Stimulated activated CD8-positive, alpha-beta memory T cell treated with anti-CD3 and anti-CD28 coated beads, Interleukin-15, amount 100 ng/mL, for 4 hours (primary cell): ENCODE measurements around the gene GMDS.
"Not testable (repeated sequence)": the region's sequence is repeated elsewhere in the genome, so short reads cannot be mapped to it uniquely, and the experiment has no call there.

Experiments
- DNase-seq, 2 donors: peaks; one replicate each; pipeline ENCODE4 v3.0.0-alpha.2; 2020; ENCODE audit warnings: low read depth in 2 of 2

GMDS gene

DNA sequence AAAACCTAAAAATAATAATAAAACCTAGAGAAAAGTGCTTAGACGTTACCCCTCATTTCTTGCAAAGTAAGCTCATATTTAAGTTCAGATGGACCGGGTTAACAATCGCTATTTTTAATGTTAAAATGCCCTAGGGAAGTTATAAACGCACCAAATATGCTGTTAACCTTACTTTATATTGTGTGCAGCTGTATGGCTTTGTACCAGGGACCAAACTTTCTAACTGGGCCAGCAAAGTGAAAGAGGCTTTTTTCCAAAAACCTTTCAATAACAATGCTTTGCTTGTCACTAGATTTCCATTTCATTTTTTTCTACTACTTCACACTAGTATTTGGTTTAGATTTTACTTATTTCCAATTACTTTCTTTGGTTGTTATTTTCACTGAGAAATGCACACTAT lies 387.2 kb downstream of the GMDS start:
- DNase-seq: no peak

- DNase-seq: no peak
These were observed 389.0 kb downstream of the GMDS start for GRCh38 chr6:1856381-1856780.

DNA sequence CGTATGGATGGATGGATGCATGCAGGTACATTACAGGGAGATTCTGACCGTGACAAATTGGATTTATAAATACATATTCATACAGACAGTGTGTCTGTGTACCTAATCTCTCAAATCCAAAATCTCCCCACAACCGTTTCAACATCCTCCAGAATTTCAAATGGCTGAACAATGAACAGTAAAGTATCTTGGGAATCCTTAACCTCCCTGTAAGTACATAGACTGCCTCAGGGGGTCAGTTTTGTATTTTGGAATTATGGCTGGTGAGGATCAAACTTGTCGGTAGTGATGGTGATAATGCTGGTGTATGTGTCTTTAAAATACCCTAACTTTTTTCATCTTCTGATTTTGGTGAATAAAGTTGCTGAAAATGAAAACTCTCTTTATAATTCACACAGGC lies 389.5 kb downstream of the GMDS start:
- DNase-seq: no peak

DNA sequence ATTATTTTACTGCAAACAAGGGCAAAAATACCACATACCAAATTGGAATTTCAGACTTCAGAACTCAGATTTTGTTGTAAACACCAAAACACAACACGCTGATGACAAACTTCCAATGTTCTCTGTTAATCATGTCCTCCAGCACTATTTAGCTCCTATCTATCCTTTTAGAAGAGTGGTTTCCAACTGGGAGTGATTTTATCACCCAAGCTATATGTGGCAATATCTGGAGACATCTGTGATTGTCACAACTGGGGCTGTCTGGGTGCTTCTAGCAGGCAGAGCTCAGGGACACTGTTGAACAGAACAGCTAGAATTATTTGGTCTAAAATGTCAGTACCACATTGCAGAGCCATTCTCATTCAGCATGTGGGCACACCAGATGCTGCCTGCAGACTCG lies 391.1 kb downstream of the GMDS start:
- no peak for DNase-seq

- no peak for DNase-seq
These were observed 391.6 kb downstream of the GMDS start for GRCh38 chr6:1853761-1854160.

DNA sequence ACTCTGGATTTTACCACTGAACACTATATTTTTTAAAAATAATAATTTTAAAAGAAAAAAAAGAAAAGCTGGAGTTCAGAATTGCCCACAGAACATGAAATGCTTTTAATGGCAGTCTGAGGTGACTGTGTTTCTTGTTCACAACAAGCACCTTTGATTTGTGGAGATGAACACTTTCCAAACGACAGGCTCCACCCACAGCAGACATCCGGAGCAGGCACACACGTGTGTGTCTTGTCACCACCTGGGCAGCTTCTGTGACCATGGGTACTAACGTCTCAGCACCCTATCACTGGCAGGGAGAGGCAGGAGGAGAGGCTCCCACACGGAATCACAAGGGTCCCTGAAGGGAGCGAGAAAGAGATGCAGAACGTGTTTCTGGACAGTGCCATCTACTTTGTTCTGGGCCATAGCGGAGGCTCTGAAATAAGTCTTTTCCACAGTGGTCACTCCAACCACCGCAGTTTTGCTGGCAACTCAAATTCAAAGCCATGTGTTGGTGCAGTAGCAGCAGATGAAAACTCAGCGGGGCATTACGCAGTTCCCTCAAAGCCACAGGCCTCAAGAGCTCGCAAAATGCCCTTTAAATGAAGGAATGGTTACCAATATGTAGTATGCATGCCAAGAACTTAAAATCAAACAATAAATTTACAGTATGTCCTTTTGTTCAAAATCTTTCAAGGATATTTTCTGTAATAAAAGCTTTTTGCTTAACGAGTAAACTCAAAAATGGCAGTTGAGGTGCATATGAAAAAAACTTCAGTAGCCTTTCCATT lies 393.5 kb downstream of the GMDS start:
- DNase-seq: no peak

- DNase-seq: no peak
These were observed 394.6 kb downstream of the GMDS start for GRCh38 chr6:1850840-1851157.

- no peak for DNase-seq
These were observed 395.1 kb downstream of the GMDS start for GRCh38 chr6:1850121-1850839.

GRCh38 chr6:1849691-1850090 lies 395.7 kb downstream of the GMDS start:
- DNase-seq: no peak

- DNase-seq: no peak
These were observed 396.7 kb downstream of the GMDS start for GRCh38 chr6:1848752-1849151.

GRCh38 chr6:1846611-1847010 lies 398.8 kb downstream of the GMDS start:
- DNase-seq: no peak

GRCh38 chr6:1845543-1845942 lies 399.9 kb downstream of the GMDS start:
- not testable (repeated sequence) for DNase-seq

DNA sequence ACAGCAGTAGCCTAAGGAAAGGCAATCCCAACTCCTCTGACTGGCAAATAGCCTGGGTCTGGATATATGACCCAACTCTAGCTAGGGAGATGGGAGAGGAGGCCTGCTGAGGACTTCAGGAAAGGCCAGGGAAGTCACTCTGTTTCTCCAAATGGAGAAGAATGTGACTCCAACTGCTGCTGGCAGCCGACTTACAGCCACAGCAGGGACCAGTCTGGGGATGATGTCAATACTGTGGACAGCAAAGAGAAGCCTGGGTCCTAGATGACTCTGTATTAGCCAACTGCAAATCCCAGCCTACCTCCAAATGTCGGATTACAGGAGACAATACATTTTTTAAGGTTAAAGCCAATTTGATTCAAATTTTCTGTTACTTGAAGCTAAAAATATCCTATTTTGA lies 403.1 kb downstream of the GMDS start:
- no peak for DNase-seq

DNA sequence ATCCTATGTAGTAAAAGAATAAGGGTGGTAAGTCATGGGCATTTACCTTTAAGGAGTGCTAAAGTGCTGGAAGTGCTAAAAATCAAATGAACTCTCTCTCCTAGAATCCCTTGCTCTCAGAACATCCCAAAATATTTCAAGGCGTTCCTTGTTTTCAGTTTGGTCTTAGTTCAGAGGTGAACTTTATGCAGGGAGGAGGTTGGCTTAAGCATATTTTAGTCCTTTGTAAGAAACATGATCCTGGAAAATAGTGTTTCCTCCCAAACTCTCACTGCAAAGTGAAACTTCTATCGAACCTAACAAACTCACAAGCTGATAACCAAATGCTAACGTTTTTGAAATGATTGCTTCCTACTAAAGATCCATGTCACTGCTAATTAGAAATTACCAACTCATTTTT lies 404.3 kb downstream of the GMDS start:
- DNase-seq: no peak

DNA sequence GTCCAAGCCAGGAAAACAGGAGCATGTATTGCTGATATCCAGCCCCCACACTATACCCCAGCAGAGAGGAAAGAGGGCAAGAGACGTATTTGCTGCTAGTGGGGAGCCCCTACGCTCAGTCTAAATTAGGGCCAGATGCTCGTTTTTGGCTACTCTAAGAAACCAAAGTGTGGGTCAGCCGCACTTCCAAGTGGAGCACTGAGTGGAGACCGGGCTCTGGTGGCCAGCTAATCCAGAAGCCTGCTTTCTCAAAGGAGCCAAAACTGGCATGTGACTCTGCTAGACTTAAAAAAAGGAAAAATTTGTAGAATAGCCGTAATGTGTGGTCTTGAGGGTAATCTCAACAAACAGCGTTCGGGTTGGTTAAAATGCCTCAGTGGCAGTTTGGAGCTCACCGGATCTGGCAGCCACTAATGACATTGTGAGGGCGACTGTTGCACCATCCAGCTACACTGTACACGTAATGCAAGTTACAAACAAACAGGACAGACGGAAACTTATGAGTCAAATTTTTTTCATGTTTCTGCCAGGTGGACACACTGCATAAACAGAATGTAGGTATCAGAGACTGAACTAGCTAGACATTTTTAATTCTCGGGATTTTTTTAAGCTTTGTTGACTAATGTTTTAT lies 404.8 kb downstream of the GMDS start:
- DNase-seq: no peak

DNA sequence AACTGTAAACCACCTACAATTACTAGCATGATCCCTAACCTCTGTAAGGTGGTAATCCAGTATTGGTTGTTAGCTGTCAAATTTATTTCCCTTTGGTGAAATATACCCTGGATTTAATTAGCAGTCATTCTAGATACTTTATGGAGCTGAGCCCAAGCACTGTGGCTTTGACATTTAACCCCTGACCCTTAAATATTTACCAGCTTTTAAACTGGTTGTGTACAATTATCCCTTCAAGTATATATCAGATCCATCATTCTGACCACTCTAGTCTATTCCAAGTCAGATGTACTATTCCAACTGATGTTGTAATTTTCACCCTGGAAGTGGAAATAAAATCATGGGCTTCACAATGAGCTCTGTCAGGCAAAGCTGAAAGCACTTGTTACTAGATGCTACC lies 406.0 kb downstream of the GMDS start:
- no peak for DNase-seq

DNA sequence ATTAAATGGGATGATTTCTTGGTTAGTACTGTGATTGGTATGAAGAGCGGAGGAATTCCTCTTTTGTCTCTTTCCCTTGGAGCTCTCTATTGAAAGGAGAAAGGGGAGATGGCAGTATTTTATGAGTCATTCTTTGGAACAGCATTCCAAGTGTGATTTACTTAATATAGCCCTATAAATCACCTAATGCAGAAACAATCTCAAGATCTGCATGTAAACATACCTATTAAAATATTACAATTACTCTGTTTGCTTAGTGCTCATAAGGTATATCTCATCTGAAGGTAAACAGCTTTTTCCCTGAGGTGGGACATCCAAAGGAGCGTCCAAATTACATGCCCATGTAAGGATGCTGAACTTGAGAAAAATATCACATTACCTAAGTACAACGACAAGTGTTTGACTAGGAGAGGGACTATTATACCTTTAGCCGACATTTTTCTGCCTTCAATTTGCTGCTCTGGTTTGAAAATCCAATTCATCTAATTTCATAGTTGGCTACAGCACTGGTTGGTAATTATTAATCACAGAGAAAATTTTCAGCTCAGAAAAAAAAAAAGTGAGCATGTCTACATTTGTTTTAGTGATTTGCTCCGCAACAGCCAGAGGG lies 406.7 kb downstream of the GMDS start:
- DNase-seq: no peak

GRCh38 chr6:1837826-1838225 lies 407.6 kb downstream of the GMDS start:
- no peak for DNase-seq

GRCh38 chr6:1836690-1837089 lies 408.7 kb downstream of the GMDS start:
- DNase-seq: no peak

- DNase-seq: no peak
These were observed 410.5 kb downstream of the GMDS start for GRCh38 chr6:1834646-1835516.

DNA sequence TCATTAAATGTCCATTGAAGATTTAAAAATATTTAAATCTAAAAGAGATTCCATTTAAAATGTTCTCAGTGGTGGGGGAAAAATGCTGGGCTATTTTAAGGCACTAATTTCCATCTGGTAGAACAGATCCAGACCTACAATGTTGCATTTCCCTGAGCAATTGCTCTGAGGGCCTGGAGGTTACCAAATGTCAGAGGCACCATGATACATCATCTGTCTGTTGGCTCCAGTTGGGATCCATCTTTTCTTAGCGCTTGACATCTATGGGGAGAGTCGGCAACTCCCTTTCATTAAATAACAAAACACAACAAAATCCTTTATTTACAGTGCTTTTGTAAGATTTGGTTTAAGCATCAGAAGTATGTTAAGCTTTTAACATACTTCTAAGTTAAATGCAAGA lies 411.2 kb downstream of the GMDS start:
- DNase-seq: no peak
